Measurements from ENCODE around the gene NSF.

Gene NSF

DNA sequence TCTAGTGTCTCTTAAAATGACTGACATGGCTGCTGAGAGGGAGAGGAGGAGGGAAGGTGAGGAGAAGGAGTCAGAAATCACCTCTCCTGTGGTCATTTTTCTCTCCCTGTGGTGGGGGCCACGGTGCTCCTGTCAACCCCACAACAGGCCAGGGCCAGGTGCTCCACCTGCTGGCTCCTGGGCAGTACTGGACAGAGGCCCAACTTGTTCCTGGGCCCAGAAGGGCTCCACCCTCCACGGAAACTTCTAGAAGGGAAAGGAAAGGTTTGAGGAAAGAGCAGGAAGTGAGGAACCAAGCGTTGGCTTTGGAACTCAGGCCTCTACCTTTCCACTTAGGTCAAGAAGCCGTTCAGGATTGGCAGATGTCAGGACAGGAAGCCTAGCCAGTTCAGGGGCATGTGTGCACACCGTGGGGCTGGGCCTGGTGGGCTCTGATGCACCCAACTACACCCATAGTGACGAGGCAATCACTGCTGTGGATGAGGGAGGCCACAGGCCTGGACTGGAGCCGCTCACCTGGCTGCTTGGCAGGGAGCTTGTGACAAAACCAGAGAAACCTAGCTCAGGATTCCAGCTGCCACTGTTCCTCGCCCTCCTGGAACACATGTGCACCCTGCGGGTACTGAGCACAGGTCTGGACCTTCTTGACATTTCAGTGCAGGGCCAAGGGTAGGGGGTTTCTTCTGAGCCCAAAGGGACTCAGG is 191.9 kb downstream of the NSF start:
- TF ChIP-seq CEBPB (IDR thresholded peaks at IDR 0.05) (no peak), RAD21 (IDR thresholded peaks at IDR 0.05; ENCODE audit: low read depth) (peak; percentile 87)
- TF ChIP-seq, protein P1, sequence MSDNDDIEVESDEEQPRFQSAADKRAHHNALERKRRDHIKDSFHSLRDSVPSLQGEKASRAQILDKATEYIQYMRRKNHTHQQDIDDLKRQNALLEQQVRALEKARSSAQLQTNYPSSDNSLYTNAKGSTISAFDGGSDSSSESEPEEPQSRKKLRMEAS (IDR thresholded peaks at IDR 0.05) = 0 out of 2 replicates have a peak, but pooled peaks have one; percentile 31

DNA sequence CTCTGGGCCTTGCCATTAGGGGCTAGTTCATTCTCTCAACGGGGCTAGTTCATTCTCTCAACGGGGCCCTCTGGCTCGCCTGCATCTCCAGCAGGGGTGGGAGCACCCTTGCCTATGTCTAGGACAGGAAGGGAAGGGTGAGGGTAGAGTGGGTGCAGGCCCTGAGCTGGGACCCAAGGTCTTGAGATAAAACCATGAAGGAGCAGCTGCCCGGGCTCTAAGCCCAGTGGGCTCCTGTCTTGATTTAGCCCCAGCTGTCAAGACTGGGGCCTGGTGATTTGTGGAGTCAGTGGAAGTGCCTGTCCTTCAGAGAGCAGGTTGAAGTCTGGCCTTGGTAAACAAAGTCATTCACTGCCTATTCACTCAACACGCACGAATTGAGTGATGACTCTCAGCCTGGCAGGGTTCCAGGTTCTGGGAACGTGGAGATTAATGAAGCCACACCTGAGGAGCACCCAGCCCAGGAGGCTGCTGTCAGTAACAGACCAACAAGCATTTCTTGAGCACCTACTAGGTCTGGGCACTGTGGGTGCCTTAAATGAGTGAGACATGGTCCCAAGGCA is 192.6 kb downstream of the NSF start:
- TF ChIP-seq TEAD4 (IDR thresholded peaks at IDR 0.05) (no peak), NFIC (IDR thresholded peaks at IDR 0.05) (no peak), EP300 (IDR thresholded peaks at IDR 0.05; ENCODE audit: borderline replicate concordance) (no peak)
- TF ChIP-seq, protein P2, sequence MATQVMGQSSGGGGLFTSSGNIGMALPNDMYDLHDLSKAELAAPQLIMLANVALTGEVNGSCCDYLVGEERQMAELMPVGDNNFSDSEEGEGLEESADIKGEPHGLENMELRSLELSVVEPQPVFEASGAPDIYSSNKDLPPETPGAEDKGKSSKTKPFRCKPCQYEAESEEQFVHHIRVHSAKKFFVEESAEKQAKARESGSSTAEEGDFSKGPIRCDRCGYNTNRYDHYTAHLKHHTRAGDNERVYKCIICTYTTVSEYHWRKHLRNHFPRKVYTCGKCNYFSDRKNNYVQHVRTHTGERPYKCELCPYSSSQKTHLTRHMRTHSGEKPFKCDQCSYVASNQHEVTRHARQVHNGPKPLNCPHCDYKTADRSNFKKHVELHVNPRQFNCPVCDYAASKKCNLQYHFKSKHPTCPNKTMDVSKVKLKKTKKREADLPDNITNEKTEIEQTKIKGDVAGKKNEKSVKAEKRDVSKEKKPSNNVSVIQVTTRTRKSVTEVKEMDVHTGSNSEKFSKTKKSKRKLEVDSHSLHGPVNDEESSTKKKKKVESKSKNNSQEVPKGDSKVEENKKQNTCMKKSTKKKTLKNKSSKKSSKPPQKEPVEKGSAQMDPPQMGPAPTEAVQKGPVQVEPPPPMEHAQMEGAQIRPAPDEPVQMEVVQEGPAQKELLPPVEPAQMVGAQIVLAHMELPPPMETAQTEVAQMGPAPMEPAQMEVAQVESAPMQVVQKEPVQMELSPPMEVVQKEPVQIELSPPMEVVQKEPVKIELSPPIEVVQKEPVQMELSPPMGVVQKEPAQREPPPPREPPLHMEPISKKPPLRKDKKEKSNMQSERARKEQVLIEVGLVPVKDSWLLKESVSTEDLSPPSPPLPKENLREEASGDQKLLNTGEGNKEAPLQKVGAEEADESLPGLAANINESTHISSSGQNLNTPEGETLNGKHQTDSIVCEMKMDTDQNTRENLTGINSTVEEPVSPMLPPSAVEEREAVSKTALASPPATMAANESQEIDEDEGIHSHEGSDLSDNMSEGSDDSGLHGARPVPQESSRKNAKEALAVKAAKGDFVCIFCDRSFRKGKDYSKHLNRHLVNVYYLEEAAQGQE (IDR thresholded peaks at IDR 0.05; ENCODE audit: low read depth) = no peak

DNA sequence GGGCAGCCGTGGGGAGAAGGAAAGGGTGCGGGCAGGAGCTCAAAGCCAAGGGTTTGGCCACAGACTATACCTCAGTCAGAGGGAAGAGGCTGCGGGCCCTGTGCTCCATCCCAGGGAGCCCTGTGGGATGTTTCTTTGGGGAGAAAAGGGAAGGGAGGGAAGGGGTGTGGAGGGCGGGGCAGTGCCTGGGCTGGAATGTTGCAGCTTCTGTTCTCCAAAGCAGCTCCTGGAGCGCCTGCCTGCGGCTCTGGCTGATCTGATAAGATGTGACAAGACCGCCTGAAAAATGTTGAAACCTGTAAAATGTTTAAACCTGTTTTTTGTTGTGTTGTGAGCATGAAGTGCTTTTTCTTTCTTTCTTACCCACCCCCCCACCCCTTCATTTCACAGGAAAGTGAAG is 195.2 kb downstream of the NSF start:
- no peak for TF ChIP-seq CREB1 (IDR thresholded peaks at IDR 0.05; ENCODE audit: low read depth)
- TF ChIP-seq CEBPB (IDR thresholded peaks at IDR 0.05) = no peak
- TF ChIP-seq YY1 (IDR thresholded peaks at IDR 0.05; ENCODE audit: low read depth) = no peak
- TF ChIP-seq, protein P3, sequence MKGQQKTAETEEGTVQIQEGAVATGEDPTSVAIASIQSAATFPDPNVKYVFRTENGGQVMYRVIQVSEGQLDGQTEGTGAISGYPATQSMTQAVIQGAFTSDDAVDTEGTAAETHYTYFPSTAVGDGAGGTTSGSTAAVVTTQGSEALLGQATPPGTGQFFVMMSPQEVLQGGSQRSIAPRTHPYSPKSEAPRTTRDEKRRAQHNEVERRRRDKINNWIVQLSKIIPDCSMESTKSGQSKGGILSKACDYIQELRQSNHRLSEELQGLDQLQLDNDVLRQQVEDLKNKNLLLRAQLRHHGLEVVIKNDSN (IDR thresholded peaks at IDR 0.05) = no peak
- TF ChIP-seq TCF12 (IDR thresholded peaks at IDR 0.05; ENCODE audit: low read depth) = no peak
- TF ChIP-seq, protein P2 (IDR thresholded peaks at IDR 0.05; ENCODE audit: low read depth) = no peak
- TF ChIP-seq EGR1 (IDR thresholded peaks at IDR 0.05) = no peak
- no peak for TF ChIP-seq NFIC (IDR thresholded peaks at IDR 0.05)
- no peak for TF ChIP-seq RAD21 (IDR thresholded peaks at IDR 0.05; ENCODE audit: low read depth)
- TF ChIP-seq FOXM1 (IDR thresholded peaks at IDR 0.05; ENCODE audit: borderline replicate concordance, low read depth) = no peak
- no peak for TF ChIP-seq EP300 (IDR thresholded peaks at IDR 0.05; ENCODE audit: borderline replicate concordance)
- no peak for TF ChIP-seq ZBTB7A (IDR thresholded peaks at IDR 0.05; ENCODE audit: low read depth)
- no peak for TF ChIP-seq TAF1 (IDR thresholded peaks at IDR 0.05; ENCODE audit: low read depth)
- no peak for TF ChIP-seq TEAD4 (IDR thresholded peaks at IDR 0.05)
- TF ChIP-seq, protein P1 (IDR thresholded peaks at IDR 0.05) = no peak

DNA sequence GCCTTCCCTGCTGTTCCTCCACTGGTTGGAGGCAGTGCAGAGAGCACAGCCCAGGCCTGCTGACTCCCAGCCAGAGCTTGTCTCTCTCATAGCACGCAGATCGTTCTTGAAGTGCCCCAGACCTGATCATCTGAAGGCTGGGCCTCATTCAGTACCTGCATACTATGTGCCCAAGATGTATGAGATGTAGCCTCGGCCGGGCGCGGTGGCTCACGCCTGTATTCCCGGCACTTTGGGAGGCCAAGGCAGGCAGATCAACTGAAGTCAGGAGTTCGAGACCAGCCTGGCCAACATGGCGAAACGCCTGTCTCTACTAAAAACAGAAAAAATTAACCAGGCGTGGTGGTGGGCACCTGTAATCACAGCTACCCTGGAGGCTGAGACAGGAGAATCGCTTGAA is 197.0 kb downstream of the NSF start:
- TF ChIP-seq CEBPB (IDR thresholded peaks at IDR 0.05) = no peak
- no peak for TF ChIP-seq TAF1 (IDR thresholded peaks at IDR 0.05; ENCODE audit: low read depth)
- TF ChIP-seq ZBTB7A (IDR thresholded peaks at IDR 0.05; ENCODE audit: low read depth) = no peak
- no peak for TF ChIP-seq TEAD4 (IDR thresholded peaks at IDR 0.05)
- no peak for TF ChIP-seq NFIC (IDR thresholded peaks at IDR 0.05)
- no peak for TF ChIP-seq RAD21 (IDR thresholded peaks at IDR 0.05; ENCODE audit: low read depth)
- TF ChIP-seq EGR1 (IDR thresholded peaks at IDR 0.05) = no peak
- TF ChIP-seq, protein P2 (IDR thresholded peaks at IDR 0.05; ENCODE audit: low read depth) = no peak
- no peak for TF ChIP-seq TCF12 (IDR thresholded peaks at IDR 0.05; ENCODE audit: low read depth)
- no peak for TF ChIP-seq YY1 (IDR thresholded peaks at IDR 0.05; ENCODE audit: low read depth)
- TF ChIP-seq, protein P3 (IDR thresholded peaks at IDR 0.05) = no peak
- no peak for TF ChIP-seq FOXM1 (IDR thresholded peaks at IDR 0.05; ENCODE audit: borderline replicate concordance, low read depth)
- TF ChIP-seq, protein P1 (IDR thresholded peaks at IDR 0.05) = no peak
- TF ChIP-seq EP300 (IDR thresholded peaks at IDR 0.05; ENCODE audit: borderline replicate concordance) = no peak
- TF ChIP-seq CREB1 (IDR thresholded peaks at IDR 0.05; ENCODE audit: low read depth) = no peak
